ENCODE results near the gene WNT7A.

The WNT7A gene

DNA sequence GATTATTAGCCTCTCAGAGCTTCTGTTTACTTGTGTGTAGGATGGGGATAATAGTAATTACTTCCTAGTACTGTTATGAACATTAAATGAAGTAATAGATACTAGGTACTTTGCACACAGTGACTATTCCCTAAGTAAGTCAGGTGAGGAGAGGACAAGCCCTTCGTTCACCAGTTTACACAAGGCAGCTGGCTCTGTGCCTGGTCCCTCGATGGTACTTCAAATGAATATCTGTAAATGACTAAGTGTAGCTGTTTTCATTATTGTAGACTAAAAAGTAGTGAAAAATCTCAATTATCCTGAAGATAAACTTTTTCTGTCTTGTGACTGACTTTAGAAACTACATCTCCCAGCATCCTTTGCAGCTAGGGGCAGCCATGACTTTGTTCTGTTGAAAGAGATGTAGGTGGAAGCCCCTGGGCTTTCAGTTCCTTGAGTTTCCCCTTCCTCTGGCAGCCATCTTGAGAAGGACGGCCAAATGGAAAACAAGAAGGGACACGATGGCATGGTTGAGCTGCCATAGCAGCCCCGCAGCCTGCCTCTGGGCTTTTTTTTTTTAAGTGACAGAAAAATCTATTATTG, 11.7 kb upstream of the WNT7A start:
- H3K4me2 ChIP-seq (ENCODE audit: low read length), result no peak overlapping the region
- H3K9me3 ChIP-seq (ENCODE audit: low read length), result no peaks in the 10 kb centered on the region
- H3K27me3 ChIP-seq (ENCODE audit: insufficient read depth, low read length), result no peaks in the 10 kb centered on the region
- H3K9me2 ChIP-seq (ENCODE audit: low read depth, low read length), result no peaks in the 10 kb centered on the region
- no peak overlapping the region for H3K4me3 ChIP-seq (ENCODE audit: low read depth, low read length, poor library complexity, severe bottlenecking)
- H3K79me2 ChIP-seq (ENCODE audit: insufficient read depth, low read length), result no peaks in the 10 kb centered on the region
- H3K36me3 ChIP-seq (ENCODE audit: insufficient read depth, low read length), result no peaks in the 10 kb centered on the region
- H3K27ac ChIP-seq (ENCODE audit: low read depth, low read length, poor library complexity, severe bottlenecking), result no peak overlapping the region
- H4K20me1 ChIP-seq (ENCODE audit: insufficient read depth, low read length), result no peaks in the 10 kb centered on the region
- H3K9ac ChIP-seq (ENCODE audit: low read length), result no peak overlapping the region
- H3F3A ChIP-seq (ENCODE audit: insufficient read depth, low read length), result no peaks in the 10 kb centered on the region
- no peak overlapping the region for H2AFZ ChIP-seq (ENCODE audit: low read length)
- no peak for TF ChIP-seq EZH2 (IDR thresholded peaks at IDR 0.05; ENCODE audit: borderline replicate concordance, low read length)
- no peak for TF ChIP-seq CTCF (IDR thresholded peaks at IDR 0.05; ENCODE audit: low read length)
- H3K4me1 ChIP-seq (ENCODE audit: insufficient read depth, low read length, severe bottlenecking), result no peaks in the 10 kb centered on the region

- Histone ChIP-seq H3K79me2 (ENCODE audit: insufficient read depth, low read length) (no peaks in the 10 kb centered on the region), H3F3A (ENCODE audit: insufficient read depth, low read length) (no peaks in the 10 kb centered on the region), H3K9me2 (ENCODE audit: low read depth, low read length) (no peaks in the 10 kb centered on the region), H3K4me3 (ENCODE audit: low read depth, low read length, poor library complexity, severe bottlenecking) (no peak overlapping the region), H3K36me3 (ENCODE audit: insufficient read depth, low read length) (no peaks in the 10 kb centered on the region), H3K27ac (ENCODE audit: low read depth, low read length, poor library complexity, severe bottlenecking) (no peak overlapping the region), H2AFZ (ENCODE audit: low read length) (no peak overlapping the region), H4K20me1 (ENCODE audit: insufficient read depth, low read length) (no peaks in the 10 kb centered on the region), H3K27me3 (ENCODE audit: insufficient read depth, low read length) (no peaks in the 10 kb centered on the region), H3K4me2 (ENCODE audit: low read length) (no peak overlapping the region), H3K4me1 (ENCODE audit: insufficient read depth, low read length, severe bottlenecking) (no peaks in the 10 kb centered on the region), H3K9me3 (ENCODE audit: low read length) (no peaks in the 10 kb centered on the region), H3K9ac (ENCODE audit: low read length) (no peak overlapping the region)
- no peak for TF ChIP-seq CTCF (IDR thresholded peaks at IDR 0.05; ENCODE audit: low read length)
- TF ChIP-seq EZH2 (IDR thresholded peaks at IDR 0.05; ENCODE audit: borderline replicate concordance, low read length), result no peak
Observed at GRCh38 chr3:13891017-13891392, 11.1 kb upstream of the WNT7A start.

DNA sequence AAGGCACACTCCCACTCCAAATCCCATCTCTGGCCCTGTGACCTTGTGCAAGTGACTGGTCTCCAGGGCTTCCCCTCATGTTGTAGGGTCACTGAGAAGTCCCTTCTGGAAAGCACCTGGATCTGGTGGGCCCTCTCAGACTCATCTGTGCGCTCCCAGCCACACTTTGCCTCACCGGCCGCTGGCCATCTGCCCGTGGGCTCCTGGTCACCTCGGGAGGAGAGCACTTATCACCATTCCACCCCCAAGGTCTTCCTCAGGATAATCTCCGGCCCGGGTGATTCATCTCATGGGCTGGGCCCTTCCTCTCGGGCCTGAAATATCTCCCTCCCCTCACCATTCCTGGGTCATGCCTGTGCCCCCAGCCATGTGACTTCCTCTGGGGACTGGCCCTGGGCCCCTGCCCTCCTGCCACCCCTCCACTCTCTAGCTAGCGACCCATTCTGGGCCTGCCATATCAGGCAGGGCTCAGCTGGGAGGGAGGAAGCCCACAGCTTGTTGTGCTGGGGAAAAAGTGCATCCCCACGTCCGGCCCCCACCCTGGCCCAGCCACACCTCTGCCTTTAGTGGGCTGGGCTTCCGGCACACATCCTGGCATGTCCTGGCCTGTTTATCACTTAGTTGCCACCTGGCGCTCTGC, 10.6 kb upstream of the WNT7A start:
- Histone ChIP-seq H3K9ac (ENCODE audit: low read length) (no peak overlapping the region), H4K20me1 (ENCODE audit: insufficient read depth, low read length) (no peaks in the 10 kb centered on the region), H3K4me1 (ENCODE audit: insufficient read depth, low read length, severe bottlenecking) (no peaks in the 10 kb centered on the region), H3K36me3 (ENCODE audit: insufficient read depth, low read length) (no peaks in the 10 kb centered on the region), H3K27ac (ENCODE audit: low read depth, low read length, poor library complexity, severe bottlenecking) (no peak overlapping the region), H3K9me2 (ENCODE audit: low read depth, low read length) (no peaks in the 10 kb centered on the region), H3K4me3 (ENCODE audit: low read depth, low read length, poor library complexity, severe bottlenecking) (no peak overlapping the region), H3K4me2 (ENCODE audit: low read length) (no peak overlapping the region), H3K9me3 (ENCODE audit: low read length) (no peaks in the 10 kb centered on the region), H3K27me3 (ENCODE audit: insufficient read depth, low read length) (no peaks in the 10 kb centered on the region), H2AFZ (ENCODE audit: low read length) (no peak overlapping the region), H3F3A (ENCODE audit: insufficient read depth, low read length) (no peaks in the 10 kb centered on the region), H3K79me2 (ENCODE audit: insufficient read depth, low read length) (no peaks in the 10 kb centered on the region)
- TF ChIP-seq EZH2 (IDR thresholded peaks at IDR 0.05; ENCODE audit: borderline replicate concordance, low read length) (no peak), CTCF (IDR thresholded peaks at IDR 0.05; ENCODE audit: low read length) (no peak)

Measured in OCI-LY1 (cell line).